ENCODE measurements around the gene KLHL8.

GRCh38 chr4:87220094-87220822 lies at the start of gene KLHL8:
- no peak for TF ChIP-seq CTCF (IDR thresholded peaks at IDR 0.05; ENCODE audit: low read depth, low read length, poor library complexity, severe bottlenecking)
- no peak for TF ChIP-seq EZH2phosphoT487 (IDR thresholded peaks at IDR 0.05; ENCODE audit: borderline replicate concordance, low read length)

All from DOHH2 (cell line).